DMS114 treated with DMSO at 0.1 percent for 48 hours (cell line): ENCODE data around the gene CMTM8.

Experiments used
- DNase-seq: peaks from one replicate; lab custom pipeline; 2025; ENCODE audit not compliant: unreplicated experiment; lab: John Stamatoyannopoulos, UW

Gene CMTM8

DNA sequence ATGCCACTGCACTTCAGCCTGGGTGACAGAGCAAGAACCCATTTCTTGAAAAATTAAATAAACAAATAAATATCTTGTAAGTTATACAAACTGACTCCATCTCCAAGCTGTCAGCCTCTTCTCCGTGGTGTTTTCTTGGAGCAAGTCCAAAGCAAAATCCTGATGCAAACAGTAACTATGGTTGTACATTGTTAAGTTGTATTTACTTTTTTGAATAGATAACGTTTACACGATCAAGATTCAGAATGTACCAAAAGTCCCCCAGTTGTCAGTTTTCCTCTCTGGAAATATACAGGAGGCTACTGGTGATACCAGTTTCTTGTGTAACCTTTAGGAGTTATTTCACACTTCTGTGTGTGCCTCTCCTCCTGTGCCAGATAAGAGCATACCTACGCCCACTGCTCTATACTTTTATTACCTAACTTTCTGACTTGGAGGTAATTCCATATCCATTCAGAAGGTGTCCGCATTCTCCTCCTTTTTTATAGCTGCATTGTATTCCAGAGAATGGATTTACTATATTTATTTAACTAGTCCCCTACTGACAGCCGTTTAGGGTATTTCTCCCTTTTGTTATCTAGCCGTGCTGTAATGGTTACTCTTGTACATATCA is 167.3 kb downstream of the CMTM8 start:
- no peak for DNase-seq

GRCh38 chr3:32406486-32407408 is 168.3 kb downstream of the CMTM8 start:
- DNase-seq = no peak

DNA sequence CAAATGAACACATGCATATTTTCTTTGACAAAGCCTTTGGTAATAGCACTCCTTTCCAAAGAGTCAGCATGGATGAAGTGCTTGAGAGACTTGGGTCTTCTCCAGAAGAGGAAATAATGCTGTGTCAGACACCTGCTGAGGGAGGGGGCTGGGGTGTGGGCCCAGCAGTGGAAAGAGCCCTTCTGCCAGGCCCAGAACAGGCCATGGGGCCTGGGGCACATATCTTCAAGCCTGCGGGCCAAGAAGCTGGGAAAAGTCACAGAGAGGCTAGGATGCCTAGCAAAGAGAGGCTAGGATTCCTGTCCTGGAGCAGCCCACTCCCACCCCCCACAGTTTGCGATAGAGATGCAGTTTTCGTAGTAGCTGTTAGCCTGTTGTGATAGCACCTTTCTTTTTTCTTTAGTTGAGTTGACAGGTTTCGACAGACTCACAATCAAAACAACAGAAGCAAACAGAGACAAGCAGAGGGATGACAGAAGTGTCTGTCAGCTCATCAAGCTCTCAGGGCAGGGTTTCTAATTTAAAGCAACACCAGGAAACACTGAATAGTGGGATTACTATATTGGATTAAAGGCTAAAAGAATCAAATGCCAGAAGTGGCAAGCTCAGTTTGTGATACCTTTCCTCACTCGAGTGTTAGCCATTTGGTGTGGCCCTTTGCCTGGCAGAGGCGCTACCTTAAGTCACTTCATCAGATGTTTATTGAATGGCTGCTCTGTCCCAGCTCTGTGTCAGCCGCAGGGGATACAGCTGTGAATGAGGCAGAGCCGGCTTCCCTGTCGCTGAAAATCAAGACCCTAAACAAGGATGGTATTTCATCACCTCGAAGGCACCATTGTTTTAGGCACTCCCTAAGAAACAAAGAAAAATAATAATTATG is 172.1 kb downstream of the CMTM8 start:
- no peak for DNase-seq

DNA sequence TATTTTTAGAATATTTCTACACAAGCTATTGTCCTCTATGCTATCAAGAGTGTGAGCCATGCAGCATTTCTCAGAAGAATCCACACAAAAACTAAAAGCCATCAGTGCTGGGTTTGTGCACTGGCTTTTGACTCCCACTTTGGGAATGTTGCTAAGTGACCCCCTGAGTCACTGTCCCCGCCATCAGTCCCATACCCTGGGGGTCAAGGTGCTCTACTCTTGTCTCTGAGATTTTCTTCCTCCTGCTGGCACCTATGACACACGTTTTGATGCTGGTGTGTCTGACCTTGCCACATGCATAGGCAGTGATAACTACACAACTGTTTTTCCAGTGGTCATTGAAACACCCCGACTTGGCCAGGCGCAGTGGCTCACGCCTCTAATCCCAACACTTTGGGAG is 173.0 kb downstream of the CMTM8 start:
- no peak for DNase-seq

- DNase-seq = no peak
Observed at GRCh38 chr3:32412887-32413286, 174.4 kb downstream of the CMTM8 start.

- no peak for DNase-seq
Observed at GRCh38 chr3:32413845-32414521, 175.5 kb downstream of the CMTM8 start.

GRCh38 chr3:32414522-32415202 is 176.2 kb downstream of the CMTM8 start:
- DNase-seq = no peak

DNA sequence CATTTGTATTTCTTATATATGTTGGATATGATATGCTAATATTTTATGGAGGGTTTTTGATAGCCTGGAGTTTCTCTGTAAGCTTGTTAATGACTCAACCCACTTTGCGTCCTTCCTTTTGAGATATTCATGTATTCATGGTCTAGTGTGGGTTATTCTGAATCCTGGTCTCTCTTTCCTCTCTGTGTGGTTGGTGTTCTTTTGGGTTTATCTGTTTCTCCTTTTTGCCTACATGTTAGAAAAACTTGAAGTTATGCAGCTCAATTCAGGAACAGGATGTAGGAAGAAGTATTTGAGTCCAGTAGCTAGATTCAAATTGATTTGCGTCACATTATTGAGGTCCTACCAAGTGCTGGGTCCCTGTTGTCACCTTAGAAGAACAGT is 181.3 kb downstream of the CMTM8 start:
- DNase-seq = no peak
